HG03457 (cell line): ENCODE results near the gene ABHD12B.

Experiments
- ATAC-seq: cut with Tn5 transposase; IDR thresholded peaks from one replicate; pipeline ENCODE4 v1.9.1; 2021; ENCODE audit warnings: moderate number of reproducible peaks; ENCODE audit not compliant: unreplicated experiment

Gene ABHD12B, protein sequence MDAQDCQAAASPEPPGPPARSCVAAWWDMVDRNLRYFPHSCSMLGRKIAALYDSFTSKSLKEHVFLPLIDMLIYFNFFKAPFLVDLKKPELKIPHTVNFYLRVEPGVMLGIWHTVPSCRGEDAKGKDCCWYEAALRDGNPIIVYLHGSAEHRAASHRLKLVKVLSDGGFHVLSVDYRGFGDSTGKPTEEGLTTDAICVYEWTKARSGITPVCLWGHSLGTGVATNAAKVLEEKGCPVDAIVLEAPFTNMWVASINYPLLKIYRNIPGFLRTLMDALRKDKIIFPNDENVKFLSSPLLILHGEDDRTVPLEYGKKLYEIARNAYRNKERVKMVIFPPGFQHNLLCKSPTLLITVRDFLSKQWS

DNA sequence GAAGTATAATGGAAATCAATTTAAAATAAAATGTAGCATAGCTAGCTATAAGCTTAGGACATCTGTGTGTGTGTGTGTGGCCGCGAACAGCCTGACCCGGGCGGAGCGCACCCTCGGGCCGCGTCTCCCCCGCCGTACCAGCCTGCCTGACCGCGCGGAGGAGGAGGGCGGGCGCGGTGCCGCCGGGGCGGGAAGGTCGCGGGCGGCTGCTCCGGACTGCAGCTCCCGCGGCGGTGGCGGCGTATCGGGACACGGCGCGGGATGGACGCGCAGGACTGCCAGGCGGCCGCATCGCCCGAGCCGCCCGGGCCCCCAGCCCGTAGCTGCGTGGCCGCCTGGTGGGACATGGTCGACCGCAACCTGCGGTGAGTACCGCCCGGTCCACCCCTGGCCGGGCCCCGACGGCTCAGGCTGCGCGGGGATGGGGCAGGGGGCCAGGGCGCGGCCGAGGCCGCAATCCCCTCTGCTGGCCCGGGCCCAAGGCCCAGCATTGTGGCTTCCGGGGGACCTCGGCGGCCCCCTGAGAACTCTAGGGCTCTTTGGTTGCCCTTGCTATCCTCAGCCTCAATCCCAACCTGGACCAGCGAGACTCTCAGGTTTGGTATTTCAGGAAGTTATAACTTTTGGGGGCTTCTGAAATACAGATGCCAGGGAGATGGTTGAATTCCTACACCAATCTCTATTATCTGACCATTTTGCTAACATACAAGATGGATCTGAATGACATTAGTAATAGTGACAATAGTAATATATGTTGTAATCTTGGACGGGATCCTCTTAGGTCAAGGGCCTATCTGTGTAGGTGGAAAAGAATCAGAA, at the start of gene ABHD12B:
Gene ABHD12B, plus strand, starts transcription at position 140 of the 819 bp plus-strand sequence. Its CDS starts 122 bp downstream, at position 262.
- ATAC-seq: no peak

GRCh38 chr14:50822501-50823042, 49.3 kb upstream of the ABHD12B start:
- ATAC-seq: no peak

DNA sequence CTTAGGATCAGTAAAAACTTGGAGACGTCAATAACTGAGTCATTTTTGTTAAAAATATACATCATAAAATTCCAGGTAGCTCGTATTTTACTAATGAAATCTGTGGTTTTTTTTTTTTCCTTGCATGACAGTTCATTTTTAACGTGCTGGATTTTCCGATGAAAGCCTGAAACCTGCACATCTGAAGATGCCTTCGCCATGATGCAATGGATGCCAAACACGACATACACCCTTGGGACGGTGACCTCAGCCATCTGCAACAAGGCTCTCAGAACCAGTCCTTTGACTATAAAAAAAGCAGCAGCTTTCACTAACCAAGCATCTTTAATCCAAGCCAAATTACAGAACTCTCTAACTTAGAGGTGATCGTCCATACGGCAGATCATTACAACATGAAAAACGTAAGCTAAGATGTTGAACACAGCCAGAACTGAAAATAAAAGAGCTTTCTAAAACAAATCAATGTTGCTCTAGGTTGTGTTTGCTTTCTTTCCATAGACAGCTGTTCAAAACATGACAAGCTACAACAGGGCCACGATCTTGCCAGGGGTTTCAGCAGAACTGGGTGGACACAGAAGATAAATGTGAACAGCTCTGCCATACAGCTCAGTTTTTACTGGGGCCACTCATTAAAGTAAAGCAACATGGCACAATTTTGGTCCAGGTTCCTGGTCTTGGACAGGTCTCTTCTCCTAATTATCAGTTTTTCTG, 48.6 kb upstream of the ABHD12B start:
- ATAC-seq: peak; percentile 11

DNA sequence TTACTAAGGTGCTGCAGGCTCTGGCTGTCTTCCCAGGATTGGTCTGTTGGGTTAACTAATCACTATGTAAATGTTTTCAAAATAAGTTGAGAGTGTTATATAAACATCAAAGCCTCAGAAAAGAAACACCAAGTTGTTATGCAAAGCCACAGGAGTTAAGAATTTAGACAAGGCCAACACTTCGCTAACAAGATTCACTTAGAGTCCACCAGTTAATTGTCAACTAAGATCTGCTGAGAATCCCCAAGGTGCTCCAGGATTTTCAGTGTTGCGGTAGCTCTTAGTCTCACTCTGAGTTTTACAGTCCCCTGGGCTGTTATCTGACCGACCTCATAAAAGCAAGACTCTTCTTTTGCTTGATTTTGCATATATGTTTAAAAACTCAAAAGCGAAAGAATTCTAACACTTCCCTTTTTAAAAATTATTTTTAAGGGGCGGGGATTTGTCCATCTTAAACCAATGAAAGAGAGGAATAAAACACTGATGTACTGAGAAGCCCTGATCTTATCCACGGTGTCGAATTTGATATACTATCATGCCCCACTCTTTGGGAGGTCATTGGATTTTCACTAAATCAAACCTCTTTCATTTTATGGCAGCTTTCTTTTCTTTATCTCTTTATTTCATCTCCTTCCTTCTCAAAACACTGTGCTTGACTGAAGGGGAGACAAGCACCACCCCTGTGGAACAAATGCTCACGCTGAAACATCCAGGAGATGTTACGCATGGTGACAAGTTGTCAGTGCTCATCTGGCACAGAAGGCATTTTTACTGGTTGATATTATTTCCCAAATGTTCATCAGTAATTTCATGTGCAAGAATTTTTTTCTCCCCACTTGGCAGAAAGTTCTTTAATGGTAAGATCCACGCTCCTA, 47.9 kb upstream of the ABHD12B start:
- ATAC-seq: peak; percentile 63

- no peak for ATAC-seq
These were observed 46.5 kb upstream of the ABHD12B start for GRCh38 chr14:50825307-50825706.

DNA sequence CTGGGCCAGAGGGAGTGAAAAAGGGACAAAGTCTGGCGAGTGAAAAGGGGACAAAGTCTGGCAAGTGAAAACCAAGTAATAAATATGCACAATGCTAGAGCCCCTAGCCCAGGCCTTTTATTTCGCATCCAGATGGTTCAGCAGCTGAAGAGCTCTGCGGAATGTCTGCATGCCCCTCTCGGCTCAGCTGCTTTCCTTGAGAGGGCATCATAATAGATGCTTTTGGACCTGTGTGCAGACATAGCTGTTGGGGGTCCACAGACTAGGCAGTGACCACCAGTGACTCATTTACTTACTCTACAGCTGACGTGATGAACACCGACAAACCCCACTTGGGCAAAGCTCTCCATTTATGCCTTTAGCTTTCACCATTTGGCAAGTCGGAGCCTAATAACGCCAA, 45.2 kb upstream of the ABHD12B start:
- no peak for ATAC-seq

GRCh38 chr14:50828721-50829488, 42.9 kb upstream of the ABHD12B start:
- ATAC-seq: no peak

DNA sequence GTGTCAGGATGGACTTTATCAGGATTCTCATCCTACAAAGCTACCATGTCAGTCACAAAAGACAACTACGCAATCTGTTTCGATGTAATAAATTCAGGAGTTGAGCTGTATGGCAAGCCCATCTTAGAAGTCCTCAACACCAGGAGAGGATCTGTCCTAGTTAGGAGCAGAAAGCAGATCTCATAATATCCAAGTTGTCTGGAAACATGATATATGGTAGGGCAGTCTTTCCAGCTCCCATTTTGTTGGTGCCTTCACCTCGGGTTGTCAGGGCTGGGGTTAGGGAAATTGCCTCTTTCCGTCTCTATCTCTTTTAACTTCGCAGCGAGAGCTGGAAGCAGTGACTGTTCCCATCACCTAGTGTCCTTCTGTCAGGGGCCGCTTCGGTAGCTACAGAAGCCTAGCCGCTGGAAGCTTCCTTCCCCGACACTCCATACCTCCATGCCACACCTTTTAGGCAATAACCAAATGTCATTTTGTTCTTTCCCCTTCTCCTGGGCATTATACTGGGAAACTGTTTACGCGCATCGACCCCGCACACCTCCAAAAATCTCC, 42.3 kb upstream of the ABHD12B start:
- no peak for ATAC-seq

DNA sequence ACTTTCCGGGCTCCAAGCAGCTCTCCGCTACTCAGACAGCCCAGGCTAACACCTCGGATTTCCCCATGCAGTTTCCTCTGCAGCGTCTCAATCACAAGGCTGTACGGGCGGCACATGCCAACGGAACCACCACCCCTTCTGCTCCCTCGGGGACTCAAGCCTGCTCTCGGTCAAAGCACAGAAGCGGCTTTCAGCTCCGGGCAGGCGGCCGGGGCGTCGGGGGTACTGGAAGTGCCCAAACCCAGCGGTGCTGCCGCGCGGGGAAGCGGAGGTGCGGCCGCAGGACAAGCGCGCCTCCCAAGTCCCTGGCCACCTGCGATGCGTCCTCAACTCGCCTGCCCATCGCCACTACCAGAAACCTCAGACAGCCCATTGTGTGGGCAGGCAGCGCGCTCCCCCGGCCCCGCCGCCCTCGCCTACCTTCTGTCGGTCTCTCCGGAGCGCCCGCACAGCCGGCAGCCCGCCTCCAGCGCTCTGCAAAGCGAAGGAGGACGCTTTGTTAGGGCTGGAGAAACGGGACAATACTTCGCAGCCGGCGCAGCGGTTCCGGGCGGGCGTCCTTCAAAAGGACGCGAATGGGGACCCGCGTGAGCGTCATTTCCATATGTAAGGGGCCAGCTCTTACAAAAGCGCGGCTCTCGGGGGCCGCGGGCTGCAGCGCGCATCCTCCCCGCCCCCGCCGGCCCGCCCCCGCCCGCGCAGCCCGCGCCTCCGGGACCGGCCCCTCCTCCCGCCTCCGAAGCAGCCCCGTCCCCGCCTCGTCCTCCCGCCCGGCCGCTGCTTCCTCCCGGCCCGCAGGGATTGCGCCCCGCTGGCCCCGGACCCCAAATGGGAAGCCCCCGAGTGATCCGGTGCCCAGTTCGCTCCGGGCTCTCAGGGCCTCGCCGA, 41.6 kb upstream of the ABHD12B start:
- ATAC-seq: peak; percentile 26

- ATAC-seq: peak; percentile 51
These were observed 40.7 kb upstream of the ABHD12B start, which contains the start of gene NIN for GRCh38 chr14:50830932-50831725. TSS of gene NIN (minus strand) at chr14:50831162. CDS start at chr14:50822056, 9,106 bp downstream.

DNA sequence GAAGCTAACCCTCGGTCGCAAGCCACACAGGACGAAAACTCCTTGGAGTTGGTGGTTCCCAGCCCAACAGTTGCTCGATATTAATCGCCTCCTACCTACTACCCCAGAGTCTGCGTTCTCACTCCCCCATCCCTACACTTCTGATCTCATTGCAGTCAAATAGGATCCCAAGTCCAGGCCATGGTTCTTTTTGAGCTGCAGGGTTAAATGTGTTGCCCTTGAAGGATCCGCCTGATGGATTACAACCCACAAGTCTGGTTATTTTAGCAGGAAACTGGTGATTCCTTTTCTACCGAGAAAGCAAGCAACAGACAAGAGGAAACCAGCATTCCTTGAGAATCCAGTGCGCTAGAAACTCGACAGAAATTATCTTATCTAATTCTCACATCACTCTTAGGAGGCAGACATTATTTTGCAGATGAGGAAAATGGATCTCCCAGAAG, 40.1 kb upstream of the ABHD12B start:
- no peak for ATAC-seq

GRCh38 chr14:50832935-50833630, 38.8 kb upstream of the ABHD12B start:
- no peak for ATAC-seq

GRCh38 chr14:50834802-50835276, 37.0 kb upstream of the ABHD12B start:
- no peak for ATAC-seq

- ATAC-seq: no peak
These were observed 36.6 kb upstream of the ABHD12B start for GRCh38 chr14:50835280-50835679.

GRCh38 chr14:50836515-50836914, 35.3 kb upstream of the ABHD12B start:
- no peak for ATAC-seq

- ATAC-seq: no peak
These were observed 34.6 kb upstream of the ABHD12B start for GRCh38 chr14:50837271-50837670.
